Gastrocnemius medialis (tissue), 4 donors: ENCODE results near the gene SOHLH1.

Source experiments
- CTCF ChIP-seq, 5 experiments: fragments of 450-650 bp in 3 of 5; fragments of 200-600 bp in 2 of 5; sonication (generic) in 2 of 5; IDR thresholded peaks in 4 of 5; conservative IDR thresholded peaks in 1 of 5; 1 replicate in 4 of 5; 2 replicates in 1 of 5; pipeline ENCODE4 v1.5.1; 2016 to 2019; ENCODE audit warnings: antibody characterized with exemption in 5 of 5, mild to moderate bottlenecking in 3 of 5, moderate library complexity in 3 of 5
- POLR2A ChIP-seq, 2 donors: fragments of 450-650 bp; IDR thresholded peaks; one replicate each; pipeline ENCODE4 v1.6.1; 2017; ENCODE audit warnings: antibody characterized with exemption in 2 of 2, mild to moderate bottlenecking in 2 of 2, moderate library complexity in 2 of 2

- TF ChIP-seq CTCF (IDR thresholded peaks at IDR 0.05 in 4 of 5, conservative IDR thresholded peaks at IDR 0.05 in 1 of 5), result no peak
- TF ChIP-seq POLR2A (IDR thresholded peaks at IDR 0.05), result no peak
Measured at GRCh38 chr9:135745686-135746324, 46.5 kb upstream of the SOHLH1 start.
